GM13977 (cell line): ENCODE measurements around the gene UXT.
A peak's percentile ranks its signal among the peaks of the same experiment; 100 is the strongest.

Source experiments
- DNase-seq: peaks from one replicate; pipeline ENCODE4 v3.0.0; 2012; ENCODE audit warnings: low spot score
- CTCF ChIP-seq: IDR thresholded peaks from 2 replicates; pipeline ENCODE4 v1.5.1; 2012; ENCODE audit warnings: mild to moderate bottlenecking, control low read depth; ENCODE audit not compliant: insufficient read depth; ENCODE audit errors: extremely low read depth, missing control alignments
- in situ Hi-C: fragments of 300-500 bp; cut with MboI; formaldehyde crosslinking; loops from one replicate; pipeline ENCODE4 v1.12.0; 2022; ENCODE audit warnings: low sequenced_read_pairs, low pct_unique_long_range_greater_than_20kb, mixed read lengths, inconsistent platforms; ENCODE audit not compliant: unreplicated experiment

Gene UXT

GRCh38 chrX:47638816-47639215 lies 20.2 kb downstream of the UXT start:
- peak; percentile 11 for TF ChIP-seq CTCF
- in situ Hi-C loops = no loop called here

GRCh38 chrX:47637546-47638195 lies 21.3 kb downstream of the UXT start:
- DNase-seq = peak; percentile 70
- in situ Hi-C loops = no loop called here
- peak; percentile 45 for TF ChIP-seq CTCF

More at GRCh38 chrX:47638816-47639215, 20.2 kb downstream of the UXT start:
- no peak for DNase-seq

- in situ Hi-C loops = no loop called here
- no peak for TF ChIP-seq CTCF
- DNase-seq = no peak
Measured at GRCh38 chrX:47634871-47635575, 24.0 kb downstream of the UXT start.

GRCh38 chrX:47633689-47634590 lies 25.0 kb downstream of the UXT start:
- in situ Hi-C loops = no loop called here
- no peak for TF ChIP-seq CTCF
- DNase-seq = no peak

- DNase-seq = no peak
- in situ Hi-C loops = no loop called here
- no peak for TF ChIP-seq CTCF
Measured at GRCh38 chrX:47632666-47633065, 26.3 kb downstream of the UXT start.

GRCh38 chrX:47631676-47632075 lies 27.3 kb downstream of the UXT start:
- no peak for TF ChIP-seq CTCF
- no peak for DNase-seq
- in situ Hi-C loops = no loop called here
